NCI-H2227 (cell line): ENCODE results near the gene FTH1.

Experiments
- DNase-seq: peaks from one replicate; lab custom pipeline; 2025; ENCODE audit not compliant: unreplicated experiment; lab: John Stamatoyannopoulos, UW

The FTH1 gene

GRCh38 chr11:61949169-61950034 is 18.0 kb downstream of the FTH1 start:
- DNase-seq, result peak; percentile 95

GRCh38 chr11:61948505-61948904 is 18.9 kb downstream of the FTH1 start:
- no peak for DNase-seq

- peak; percentile 87 for DNase-seq
These were observed 19.8 kb downstream of the FTH1 start for GRCh38 chr11:61947486-61948210.

- DNase-seq, result no peak
These were observed 20.5 kb downstream of the FTH1 start for GRCh38 chr11:61946894-61947293.

- no peak for DNase-seq
These were observed 22.2 kb downstream of the FTH1 start for GRCh38 chr11:61945191-61945590.

- DNase-seq, result no peak
These were observed 27.0 kb downstream of the FTH1 start for GRCh38 chr11:61940466-61940865.

GRCh38 chr11:61935861-61936260 is 31.6 kb downstream of the FTH1 start:
- no peak for DNase-seq

GRCh38 chr11:61930933-61931332 is 36.5 kb downstream of the FTH1 start:
- DNase-seq, result no peak

- DNase-seq, result no peak
These were observed 38.8 kb downstream of the FTH1 start for GRCh38 chr11:61928606-61929005.

- no peak for DNase-seq
These were observed 39.9 kb downstream of the FTH1 start for GRCh38 chr11:61927501-61927900.

- no peak for DNase-seq
These were observed 41.2 kb downstream of the FTH1 start for GRCh38 chr11:61926235-61926634.

- no peak for DNase-seq
These were observed 41.7 kb downstream of the FTH1 start for GRCh38 chr11:61925736-61926135.

GRCh38 chr11:61924064-61924455 is 43.4 kb downstream of the FTH1 start:
- DNase-seq, result no peak

- DNase-seq, result peak; percentile 44
These were observed 44.0 kb downstream of the FTH1 start for GRCh38 chr11:61923166-61924063.

GRCh38 chr11:61922539-61922938 is 44.9 kb downstream of the FTH1 start:
- DNase-seq, result no peak

GRCh38 chr11:61921446-61921845 is 46.0 kb downstream of the FTH1 start:
- no peak for DNase-seq

- DNase-seq, result no peak
These were observed 47.5 kb downstream of the FTH1 start for GRCh38 chr11:61919705-61920631.

- no peak for DNase-seq
These were observed 48.3 kb downstream of the FTH1 start for GRCh38 chr11:61918938-61919704.

GRCh38 chr11:61918251-61918937 is 49.0 kb downstream of the FTH1 start:
- DNase-seq, result no peak
